GM12873 (cell line): Measurements from ENCODE around the gene NUMB.

Experiments
- TF ChIP-seq, protein P1 (sequence below): IDR thresholded peaks from 2 replicates; pipeline ENCODE4 v1.5.1; 2012; ENCODE audit warnings: low read depth, mild to moderate bottlenecking, moderate library complexity, low read length, control low read depth; ENCODE audit not compliant: insufficient read depth; ENCODE audit errors: missing control alignments

Gene NUMB

DNA sequence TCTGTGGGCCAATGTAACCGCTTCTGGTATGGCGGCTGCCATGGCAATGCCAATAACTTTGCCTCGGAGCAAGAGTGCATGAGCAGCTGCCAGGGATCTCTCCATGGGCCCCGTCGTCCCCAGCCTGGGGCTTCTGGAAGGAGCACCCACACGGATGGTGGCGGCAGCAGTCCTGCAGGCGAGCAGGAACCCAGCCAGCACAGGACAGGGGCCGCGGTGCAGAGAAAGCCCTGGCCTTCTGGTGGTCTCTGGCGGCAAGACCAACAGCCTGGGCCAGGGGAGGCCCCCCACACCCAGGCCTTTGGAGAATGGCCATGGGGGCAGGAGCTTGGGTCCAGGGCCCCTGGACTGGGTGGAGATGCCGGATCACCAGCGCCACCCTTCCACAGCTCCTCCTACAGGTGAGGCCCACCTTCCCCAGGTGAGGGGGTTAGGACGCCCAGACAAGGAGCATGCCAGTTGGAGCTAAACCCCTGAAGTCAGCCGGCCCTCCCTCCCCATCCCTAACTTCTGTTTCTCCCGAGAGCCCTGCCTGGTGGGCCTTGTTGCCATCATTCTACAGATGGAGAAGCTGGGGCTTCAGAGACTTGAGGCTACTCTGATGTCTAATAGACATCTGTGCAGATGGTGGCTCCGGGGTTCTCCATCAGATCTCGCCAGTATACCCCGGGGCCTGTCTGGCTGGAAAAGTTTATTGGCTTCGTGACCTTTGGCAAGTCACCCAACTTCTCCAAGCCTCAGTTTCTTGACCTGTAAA lies 195.7 kb downstream of the NUMB start:
- TF ChIP-seq, protein P1, sequence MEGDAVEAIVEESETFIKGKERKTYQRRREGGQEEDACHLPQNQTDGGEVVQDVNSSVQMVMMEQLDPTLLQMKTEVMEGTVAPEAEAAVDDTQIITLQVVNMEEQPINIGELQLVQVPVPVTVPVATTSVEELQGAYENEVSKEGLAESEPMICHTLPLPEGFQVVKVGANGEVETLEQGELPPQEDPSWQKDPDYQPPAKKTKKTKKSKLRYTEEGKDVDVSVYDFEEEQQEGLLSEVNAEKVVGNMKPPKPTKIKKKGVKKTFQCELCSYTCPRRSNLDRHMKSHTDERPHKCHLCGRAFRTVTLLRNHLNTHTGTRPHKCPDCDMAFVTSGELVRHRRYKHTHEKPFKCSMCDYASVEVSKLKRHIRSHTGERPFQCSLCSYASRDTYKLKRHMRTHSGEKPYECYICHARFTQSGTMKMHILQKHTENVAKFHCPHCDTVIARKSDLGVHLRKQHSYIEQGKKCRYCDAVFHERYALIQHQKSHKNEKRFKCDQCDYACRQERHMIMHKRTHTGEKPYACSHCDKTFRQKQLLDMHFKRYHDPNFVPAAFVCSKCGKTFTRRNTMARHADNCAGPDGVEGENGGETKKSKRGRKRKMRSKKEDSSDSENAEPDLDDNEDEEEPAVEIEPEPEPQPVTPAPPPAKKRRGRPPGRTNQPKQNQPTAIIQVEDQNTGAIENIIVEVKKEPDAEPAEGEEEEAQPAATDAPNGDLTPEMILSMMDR: no peak

DNA sequence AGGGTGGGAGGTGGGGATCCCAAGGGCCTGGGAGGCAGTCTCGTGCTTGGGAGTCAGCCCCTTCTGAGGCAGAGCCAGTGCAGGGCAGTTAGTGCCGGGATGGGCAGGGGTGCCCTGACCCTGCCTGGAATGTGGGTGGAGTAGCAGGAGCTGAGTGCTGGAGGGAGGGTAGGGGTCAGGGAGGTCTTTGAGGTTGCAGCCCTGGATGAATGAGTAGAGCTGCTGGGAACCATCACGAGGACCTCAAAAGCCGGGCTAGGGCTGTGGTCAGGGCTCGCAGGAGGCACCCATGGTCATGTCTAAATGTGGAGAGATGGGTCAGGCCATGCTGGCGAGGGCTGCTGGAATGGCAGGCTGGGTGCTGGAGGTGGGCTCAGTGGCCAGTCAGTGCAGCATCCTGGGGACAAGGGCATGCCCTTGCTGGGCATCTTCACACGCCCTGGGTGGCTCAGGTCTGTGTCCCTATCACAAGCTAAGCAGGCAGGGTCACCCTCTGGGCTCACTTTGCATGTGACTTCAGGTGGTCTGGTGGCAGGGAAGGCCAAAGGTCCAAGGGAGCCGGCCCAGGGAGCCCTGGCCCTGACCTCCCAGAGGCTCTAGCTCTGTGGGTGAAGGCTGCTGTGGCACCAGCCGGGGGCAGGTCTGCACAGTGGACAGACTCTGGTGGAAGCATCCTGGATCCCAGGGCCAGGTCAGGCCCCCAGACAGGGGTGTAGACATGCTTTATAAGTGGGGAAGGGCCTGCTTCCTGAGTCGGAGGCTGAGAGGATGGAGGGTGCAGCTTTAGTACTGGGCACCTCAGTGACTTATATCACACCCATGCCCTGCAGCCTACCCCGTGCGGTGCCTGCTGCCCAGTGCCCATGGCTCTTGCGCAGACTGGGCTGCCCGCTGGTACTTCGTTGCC lies 196.6 kb downstream of the NUMB start:
- TF ChIP-seq, protein P1: no peak

DNA sequence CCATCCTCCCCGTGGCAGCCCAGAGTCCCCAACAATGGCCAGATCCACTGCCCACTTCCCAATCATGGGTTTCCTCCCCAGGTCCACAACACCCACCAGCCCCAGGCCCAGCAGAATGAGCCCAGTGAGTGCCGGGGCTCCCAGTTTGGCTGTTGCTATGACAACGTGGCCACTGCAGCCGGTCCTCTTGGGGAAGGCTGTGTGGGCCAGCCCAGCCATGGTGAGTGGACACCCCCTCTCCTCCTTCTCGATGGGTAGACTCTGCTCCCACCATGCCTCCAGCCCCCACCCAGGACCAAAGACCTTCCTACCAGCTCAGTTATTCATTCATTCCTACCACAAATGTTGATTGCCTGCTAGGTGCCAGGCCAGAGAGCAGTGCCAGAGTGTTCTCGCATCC lies 197.3 kb downstream of the NUMB start:
- TF ChIP-seq, protein P1: no peak

DNA sequence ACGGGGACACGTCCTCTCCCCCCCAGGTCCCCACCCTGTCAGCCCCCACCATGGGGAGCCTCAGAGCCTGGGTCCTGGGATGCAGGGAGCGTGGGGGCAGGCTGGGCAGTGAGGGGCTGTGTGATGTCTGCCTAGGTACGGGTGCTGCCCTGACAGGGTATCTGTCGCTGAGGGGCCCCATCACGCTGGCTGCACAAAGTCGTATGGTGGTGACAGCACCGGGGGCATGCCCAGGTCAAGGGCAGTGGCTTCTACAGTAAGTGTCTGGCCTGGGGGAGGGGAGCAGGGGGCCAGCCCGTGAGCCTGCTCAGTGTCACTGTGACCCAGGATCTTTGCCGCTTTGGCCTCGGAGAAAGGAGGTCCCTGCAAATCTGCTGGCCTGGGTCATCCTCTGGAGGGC lies 197.8 kb downstream of the NUMB start:
- TF ChIP-seq, protein P1: no peak

DNA sequence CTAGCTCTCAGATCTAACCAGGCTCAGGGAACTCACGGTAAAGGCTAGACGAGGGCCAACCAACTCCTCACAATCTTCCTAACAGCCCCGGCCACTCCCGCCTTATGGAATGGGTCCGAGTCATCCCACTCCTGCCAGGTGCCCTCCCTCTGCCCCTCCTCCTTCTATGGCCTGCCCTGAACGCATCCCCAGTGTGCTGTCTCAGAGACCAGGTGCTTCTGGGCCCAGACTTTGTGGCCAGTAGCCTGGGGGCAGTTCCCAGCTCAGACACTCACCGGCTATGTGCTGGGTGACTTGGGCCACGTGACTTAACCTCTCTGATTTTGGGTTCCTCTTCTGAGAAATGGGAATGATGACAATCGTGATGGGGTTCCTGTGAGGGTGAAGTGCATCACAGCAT lies 198.5 kb downstream of the NUMB start:
- TF ChIP-seq, protein P1: no peak

DNA sequence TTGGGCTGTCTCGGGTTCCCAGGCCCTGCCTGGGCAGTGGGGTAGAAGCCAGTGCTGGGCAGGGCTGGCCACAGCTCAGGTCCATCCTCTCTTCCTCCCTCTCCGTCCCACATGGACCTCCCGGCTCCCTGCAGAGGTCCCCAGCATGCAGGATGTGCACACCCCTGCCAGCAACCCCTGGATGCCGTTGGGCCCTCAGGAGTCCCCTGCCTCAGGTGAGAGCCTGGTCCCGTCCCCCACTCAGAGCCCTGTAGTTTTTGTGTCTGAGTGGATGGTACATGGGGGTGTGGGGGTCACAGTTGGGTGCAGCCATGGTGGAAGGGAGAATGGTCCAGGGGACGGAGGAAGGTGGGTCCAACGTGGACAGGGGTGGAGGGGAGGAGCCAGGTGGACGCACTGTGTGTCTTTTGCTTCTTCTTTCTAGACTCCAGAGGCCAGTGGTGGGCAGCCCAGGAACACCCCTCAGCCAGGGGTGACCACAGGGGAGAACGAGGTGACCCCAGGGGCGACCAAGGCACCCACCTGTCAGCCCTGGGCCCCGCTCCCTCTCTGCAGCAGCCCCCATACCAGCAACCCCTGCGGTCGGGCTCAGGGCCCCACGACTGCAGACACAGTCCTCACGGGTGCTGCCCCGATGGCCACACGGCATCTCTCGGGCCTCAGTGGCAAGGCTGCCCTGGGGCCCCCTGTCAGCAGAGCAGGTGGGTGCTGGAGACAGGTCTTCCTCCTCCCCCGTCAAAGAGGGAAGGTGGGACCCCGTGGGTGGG lies 199.3 kb downstream of the NUMB start:
- TF ChIP-seq, protein P1: no peak

DNA sequence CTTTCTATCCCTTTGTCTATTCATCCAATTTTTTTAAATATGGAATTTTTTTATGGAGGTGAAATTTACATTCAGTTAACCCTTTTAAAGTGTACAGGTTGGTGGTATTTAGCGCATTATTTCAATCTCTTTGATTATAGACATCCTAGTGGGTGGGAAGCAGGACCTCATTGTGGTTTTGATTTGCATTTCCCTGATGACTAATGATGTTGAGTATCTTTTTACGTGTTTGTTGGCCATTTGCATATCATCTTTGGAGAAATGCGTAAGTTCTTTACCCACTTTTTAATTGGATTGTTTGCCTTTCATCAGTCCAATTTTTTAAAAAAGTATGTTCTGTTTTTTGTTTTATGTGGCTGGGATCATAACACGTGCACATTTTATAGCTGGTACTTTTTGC lies 200.3 kb downstream of the NUMB start:
- TF ChIP-seq, protein P1: no peak
